HG03039 (cell line): ENCODE measurements around the gene PRKD1.

Experiments
- ATAC-seq: cut with Tn5 transposase; IDR thresholded peaks from one replicate; pipeline ENCODE4 v1.9.1; 2021; ENCODE audit warnings: mild to moderate bottlenecking, moderate library complexity; ENCODE audit not compliant: unreplicated experiment

The PRKD1 gene

GRCh38 chr14:29927376-29928116 is at the start of gene PRKD1:
PRKD1 (minus strand) TSS chr14:29927847.
- no peak for ATAC-seq

DNA sequence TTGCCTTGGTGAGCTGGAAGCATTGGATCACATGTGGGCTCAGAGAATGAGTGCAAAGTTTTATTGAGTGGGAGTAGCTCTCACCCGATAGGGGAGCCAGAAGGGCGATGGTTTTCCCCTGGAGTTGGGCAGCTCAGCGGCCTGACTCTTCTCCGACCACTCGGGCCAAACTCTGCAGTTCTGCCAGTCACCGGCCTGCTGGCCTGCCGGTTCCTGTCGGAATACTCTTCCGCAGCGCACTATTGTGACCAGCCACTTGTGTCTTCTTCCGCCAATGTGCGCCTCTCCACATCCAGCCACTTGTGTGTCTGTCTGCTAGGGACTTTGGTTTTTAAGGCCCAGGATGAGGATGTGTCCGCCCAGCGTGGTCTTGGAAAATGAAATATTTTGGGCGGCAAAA is 43.5 kb upstream of the PRKD1 start:
- ATAC-seq: no peak

DNA sequence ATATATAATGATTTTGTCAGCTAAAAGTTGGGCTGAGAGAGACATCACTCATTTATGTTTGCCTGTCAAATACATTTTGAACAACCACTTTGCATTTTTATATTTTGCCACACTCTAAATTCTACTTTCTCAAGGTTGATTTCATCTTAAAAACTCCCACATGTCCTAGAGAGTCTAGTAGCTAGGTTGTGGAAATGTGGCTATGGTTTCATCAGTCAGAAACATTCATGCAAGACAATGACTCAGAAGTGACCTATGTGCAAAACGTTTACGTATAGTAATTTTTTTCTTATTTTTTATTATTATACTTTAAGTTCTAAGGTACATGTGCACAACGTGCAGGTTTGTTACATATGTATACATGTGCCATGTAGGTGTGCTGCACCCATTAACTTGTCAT is 27.4 kb upstream of the PRKD1 start:
- no peak for ATAC-seq

DNA sequence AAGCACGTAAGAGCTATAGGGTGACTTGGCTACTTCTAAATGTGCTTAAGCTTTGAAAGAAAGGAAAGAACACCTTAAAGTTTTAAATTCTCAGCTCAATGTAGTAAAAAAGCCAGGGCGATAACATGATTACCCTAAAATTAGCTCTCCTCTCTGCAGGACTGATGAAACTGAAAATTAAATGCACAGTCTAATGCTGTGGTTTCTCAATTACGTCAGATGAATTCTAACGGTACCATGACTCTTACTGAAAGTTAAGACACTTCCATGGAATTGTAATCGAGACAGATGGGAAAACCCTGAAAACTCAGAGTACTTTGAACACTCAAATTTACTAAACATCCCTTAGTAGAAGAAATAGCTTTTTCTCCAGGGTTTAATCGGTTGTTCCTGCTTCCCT is 25.9 kb upstream of the PRKD1 start:
- ATAC-seq: no peak

- ATAC-seq: no peak
Measured at GRCh38 chr14:29944091-29944490, 16.4 kb upstream of the PRKD1 start.

- ATAC-seq: no peak
Measured at GRCh38 chr14:29941401-29941800, 13.8 kb upstream of the PRKD1 start.

- ATAC-seq: no peak
Measured at GRCh38 chr14:29940482-29940881, 12.8 kb upstream of the PRKD1 start.

DNA sequence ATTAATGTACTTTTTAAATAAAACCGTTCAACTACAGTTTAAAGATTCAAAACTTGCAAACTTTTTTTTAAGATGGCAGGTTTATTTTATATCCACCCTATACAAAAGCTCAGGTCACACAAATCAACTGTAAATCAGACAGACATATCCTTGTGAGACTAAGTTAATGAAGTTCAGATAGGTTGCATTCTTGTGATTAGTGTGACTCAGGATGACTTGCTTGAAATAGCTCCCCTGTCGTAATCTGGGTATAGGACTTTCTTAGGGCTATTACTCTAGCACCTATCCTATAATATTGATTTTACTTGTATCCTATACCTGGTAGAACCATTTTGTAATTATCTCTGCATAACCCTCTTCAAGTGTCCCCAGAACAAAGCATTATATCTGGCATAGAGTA is 9.5 kb upstream of the PRKD1 start:
- no peak for ATAC-seq

GRCh38 chr14:29930283-29930682 is 2.6 kb upstream of the PRKD1 start:
- ATAC-seq: no peak

DNA sequence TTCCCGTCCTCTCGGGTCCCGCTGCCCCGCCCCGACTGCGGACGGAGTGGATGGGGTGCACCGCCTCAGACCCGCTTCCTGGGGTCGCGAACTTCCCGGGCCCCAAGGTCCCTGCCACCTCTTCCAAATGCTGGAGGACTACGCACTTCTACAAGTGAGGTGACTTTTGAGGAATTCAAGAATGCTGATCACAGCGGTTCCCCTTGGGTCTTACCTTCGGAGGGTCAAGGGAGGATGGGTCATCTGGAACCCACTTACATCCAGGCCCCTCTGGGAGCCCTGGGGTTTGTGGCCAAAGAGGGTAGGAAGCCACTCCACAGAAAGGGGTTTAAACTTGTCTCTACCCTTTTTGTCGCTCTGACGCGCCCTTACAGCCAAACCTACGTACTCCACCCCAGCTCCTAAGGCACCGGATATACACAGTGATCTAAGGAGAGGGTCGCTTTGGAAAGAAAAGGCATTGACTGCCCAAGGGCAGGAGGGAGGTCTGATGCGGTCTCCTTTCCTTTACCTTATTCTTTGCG is 532 bp upstream of the PRKD1 start:
- ATAC-seq: no peak

DNA sequence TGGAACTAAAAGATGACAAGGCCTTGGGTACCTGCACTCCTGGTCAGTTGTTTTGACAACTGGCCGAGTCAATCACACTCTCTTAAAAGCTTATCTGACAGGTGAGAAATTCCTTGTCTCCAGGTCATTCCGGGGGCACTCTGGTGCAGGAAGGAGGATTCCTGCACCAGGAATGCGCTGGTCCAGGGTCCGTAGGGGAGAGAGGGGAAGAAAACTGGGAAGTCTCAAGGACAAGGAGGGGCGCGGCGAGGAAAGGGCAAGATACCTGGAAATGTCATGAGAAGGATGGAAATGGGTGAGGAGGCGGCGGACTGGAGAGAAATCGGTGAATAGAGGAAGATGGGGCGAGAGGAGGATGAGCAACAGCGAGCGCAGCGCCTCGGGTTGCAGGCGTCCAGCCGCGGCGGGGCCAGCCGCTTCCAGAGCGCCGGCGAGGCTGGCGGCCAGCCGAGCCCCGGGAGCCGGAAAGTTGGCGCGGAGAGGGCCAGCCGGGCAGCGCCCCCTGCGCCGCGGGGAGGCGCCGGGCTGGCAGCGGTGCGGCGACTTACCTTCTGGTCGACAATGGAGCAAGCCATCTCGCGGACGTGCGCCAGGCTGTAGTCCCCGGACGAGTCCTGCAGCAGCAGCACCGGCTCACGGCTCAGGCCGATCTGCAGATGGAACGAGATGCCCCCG is 809 bp downstream of the PRKD1 start:
- ATAC-seq: no peak

DNA sequence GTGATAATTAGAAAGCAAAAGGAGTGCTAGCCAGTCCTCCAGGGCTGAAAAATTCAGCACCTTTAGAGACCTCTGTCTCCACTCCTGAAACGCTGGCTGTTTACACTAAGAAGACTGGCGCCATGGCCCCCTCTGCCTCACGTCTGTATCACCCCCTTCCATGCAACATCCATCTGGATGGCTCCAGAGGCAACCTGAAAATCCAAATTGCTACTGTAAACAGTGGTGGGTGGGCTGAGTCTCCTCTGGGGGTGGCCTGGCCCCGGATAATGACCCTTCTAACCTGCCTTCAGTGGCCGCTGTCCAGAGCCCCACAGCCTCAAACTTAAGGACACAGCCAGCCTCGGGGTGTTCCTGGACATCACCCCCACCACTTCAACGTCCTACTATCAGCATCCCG is 1.4 kb downstream of the PRKD1 start:
- no peak for ATAC-seq

DNA sequence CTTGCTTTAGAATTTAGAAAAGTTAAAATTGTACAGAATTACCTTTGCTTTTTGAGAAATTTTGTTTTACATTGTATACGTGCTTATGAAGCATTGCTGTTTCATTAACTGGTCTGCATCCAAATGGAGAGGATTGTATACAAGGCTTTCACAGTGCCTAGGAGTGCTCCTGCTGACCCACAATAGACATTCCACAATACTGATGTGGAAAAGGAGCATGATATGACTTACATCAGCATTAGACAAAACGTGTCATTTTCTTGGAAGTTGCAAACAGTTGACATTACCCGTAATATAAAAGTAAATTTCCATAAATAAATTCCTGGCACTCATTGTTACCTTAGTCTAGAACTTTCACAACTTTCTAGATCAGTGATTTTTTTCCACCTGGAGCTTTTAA is 1.9 kb downstream of the PRKD1 start:
- no peak for ATAC-seq

DNA sequence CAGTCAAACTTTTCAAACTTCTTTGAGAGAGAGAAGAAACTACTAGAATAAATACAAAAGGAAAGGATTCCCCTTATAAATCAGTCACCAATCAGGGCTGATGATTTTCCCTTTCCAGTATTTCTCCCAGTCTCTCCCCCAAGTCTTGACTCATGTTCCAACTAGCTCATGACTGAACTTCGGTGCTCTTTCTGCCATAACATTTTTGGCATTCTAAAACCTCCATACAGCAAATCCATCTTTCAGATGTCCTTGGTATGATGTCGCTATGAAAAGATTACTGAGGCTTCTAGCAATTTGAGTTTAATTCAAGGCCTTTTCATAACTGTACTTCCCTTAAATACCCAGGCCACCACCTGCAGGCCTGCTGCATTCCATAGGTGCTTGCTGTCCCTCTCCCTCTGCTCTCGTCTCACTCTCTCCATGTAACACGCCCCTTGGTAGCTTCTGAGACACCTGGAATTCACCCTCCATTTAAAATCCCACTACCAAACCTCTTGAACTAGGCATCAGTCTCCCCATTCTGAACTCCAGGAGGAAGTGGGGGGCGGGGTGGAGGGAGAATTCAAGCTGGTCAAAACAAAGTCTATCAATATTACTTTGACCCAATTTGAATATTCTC is 2.4 kb downstream of the PRKD1 start:
- no peak for ATAC-seq

DNA sequence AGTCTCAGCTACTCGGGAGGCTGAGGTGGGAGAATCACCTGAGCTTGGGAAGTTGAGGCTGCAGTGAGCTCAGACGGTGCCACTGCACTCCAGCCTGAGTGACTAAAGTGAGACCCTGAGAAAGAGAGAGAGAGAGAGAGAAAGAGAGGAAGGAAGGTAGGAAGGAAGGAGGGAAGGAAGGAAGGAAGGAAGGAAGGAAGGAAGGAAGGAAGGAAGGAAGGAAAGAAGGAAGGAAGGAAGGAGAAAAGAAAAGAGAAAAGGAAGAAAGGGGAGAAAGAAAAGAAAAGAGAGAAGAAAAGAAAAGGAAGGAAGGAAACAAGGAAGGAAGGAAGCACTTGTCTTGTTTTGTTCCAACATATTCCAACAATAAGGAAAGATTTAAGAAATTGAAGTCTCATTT is 7.8 kb downstream of the PRKD1 start:
- no peak for ATAC-seq

- no peak for ATAC-seq
Measured at GRCh38 chr14:29918981-29919380, 8.7 kb downstream of the PRKD1 start.

- ATAC-seq: no peak
Measured at GRCh38 chr14:29913566-29913965, 14.1 kb downstream of the PRKD1 start.

DNA sequence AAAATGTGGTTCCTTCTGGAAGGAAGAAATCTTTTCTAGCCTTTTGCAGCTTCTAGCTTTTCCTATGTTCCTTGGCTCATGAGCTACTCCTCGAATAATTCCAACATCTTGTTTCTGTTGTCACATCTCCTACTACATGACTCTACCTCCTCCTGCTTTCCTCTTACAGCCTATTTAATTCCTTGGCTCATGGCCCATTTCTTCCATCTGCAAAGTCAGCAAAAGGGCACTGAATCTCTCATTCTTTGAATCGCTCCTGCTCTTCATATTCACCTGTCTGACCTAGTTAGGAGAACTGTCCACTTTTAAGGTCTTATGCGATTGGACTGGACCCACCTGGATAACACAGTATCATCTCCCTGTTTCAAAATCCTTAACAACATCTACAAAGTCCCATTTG is 15.8 kb downstream of the PRKD1 start:
- ATAC-seq: no peak

- ATAC-seq: no peak
Measured at GRCh38 chr14:29908652-29909577, 18.7 kb downstream of the PRKD1 start.

GRCh38 chr14:29906256-29906870 is 21.3 kb downstream of the PRKD1 start:
- no peak for ATAC-seq

- no peak for ATAC-seq
Measured at GRCh38 chr14:29905543-29905942, 22.1 kb downstream of the PRKD1 start.
